ENCODE data around the gene RNF152.

DNA sequence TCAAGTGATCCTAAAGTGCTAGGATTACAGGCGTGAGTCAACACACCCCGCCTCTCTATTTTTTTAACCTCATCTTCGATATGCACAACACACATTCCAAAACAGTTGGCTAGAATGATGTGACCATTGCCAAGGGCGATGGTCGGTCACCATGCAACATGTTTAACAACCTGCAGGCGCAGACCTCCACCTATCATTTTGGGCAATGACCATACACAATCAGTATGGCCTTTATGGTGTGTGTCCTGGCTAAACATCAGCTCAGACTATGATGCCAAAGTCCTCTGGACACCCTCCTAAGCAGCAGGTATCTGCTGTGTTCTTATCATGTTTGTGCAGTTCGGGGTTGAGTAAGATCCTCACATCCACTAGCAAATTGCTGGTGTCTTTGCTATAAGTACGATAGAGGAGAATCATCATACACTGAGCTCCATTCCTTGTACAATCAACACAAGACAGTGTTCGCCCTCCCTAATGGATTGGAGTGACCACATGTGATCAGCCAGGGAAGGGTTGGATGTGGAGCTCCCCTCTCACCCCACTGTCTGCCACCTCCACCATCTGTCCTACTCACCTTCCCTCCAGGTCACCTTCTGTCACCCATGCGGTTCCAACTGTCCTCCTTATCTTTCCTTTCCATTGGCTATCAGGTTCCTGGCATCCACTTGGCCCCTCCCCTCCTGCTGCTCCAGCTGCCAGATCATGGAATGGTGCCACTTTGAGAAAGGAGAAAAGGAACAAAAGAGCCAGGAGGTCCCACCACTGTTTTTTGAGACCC, 7.9 kb upstream of the RNF152 start:
- no peak for TF ChIP-seq CTCF (IDR thresholded peaks at IDR 0.05)
- TF ChIP-seq POLR2AphosphoS5 (IDR thresholded peaks at IDR 0.05; ENCODE audit: low read depth, low read length) = no peak
- TF ChIP-seq SIN3A (IDR thresholded peaks at IDR 0.05; ENCODE audit: borderline replicate concordance, insufficient read depth, low read depth, low read length) = no peak
- no peak for TF ChIP-seq REST (IDR thresholded peaks at IDR 0.05; ENCODE audit: insufficient read depth in 1 of 2, low read depth in 2 of 2, low read length in 1 of 2)
- no peak for TF ChIP-seq TCF7L2 (IDR thresholded peaks at IDR 0.05; ENCODE audit: low read depth, low read length)

All from Panc1 (cell line).